HCT116 (cell line): Measurements from ENCODE around the gene SPTB. TPM values are rescaled to one million over a fixed set of nuclear protein-coding genes. Genes with fewer than 3 reads are reported as not detected.
A peak's percentile ranks its signal among the peaks of the same experiment; 100 is the strongest.

Source experiments
- ATAC-seq: fragments of 200-7000 bp; cut with Tn5 transposase; 2 replicates; pipeline ENCODE4 v1.9.1; 2020; ENCODE audit warnings: mild to moderate bottlenecking, moderate library complexity
- BruUV-seq: library from RNA; stranded (reverse); fragments of 400-500 nt; replicated peaks from 2 replicates; lab custom pipeline; 2021; lab: Mats Ljungman, UMichigan
- CTCF ChIA-PET: fragments of 300-600 bp; sonication (Branson Sonifier 250); formaldehyde crosslinking; loops from one replicate; lab custom pipeline; 2021; ENCODE audit warnings: antibody characterized with exemption; lab: Charles Lee
- POLR2A ChIA-PET: fragments of 300-600, 350-600 bp; sonication (Branson Sonifier 250); formaldehyde crosslinking; loops from one replicate; lab custom pipeline; 2021; ENCODE audit warnings: antibody characterized with exemption; lab: Charles Lee
- RAD21 ChIA-PET, 2 experiments: fragments of 300-600 bp; sonication (Branson Sonifier 250); formaldehyde crosslinking; loops; one replicate each; lab custom pipeline; 2023; ENCODE audit warnings: low total read pairs in 2 of 2; ENCODE audit not compliant: uncharacterized antibody in 2 of 2, unreplicated experiment in 2 of 2, low non-redundant PET in 1 of 2; lab: Charles Lee
- DNase-seq: peaks from one replicate; pipeline ENCODE4 v3.0.0-alpha.2; 2010; ENCODE audit warnings: low read depth, low spot score
- H2AFZ ChIP-seq: fragments of 200-600 bp; shearing (Covaris generic), sonication (generic); 2 replicates; pipeline ENCODE4 v1.6.1; 2017; ENCODE audit warnings: low read depth, mixed run types, mixed read lengths, antibody characterized with exemption, low read length; ENCODE audit not compliant: poor library complexity, severe bottlenecking
- H3K27ac ChIP-seq: 2 replicates; pipeline ENCODE4 v1.5.1; 2012; ENCODE audit warnings: low read depth, low read length
- H3K27me3 ChIP-seq: fragments of 200-600 bp; sonication (generic); 2 replicates; pipeline ENCODE4 v1.6.1; 2016; ENCODE audit warnings: mixed run types, low read length, mixed read lengths; ENCODE audit not compliant: insufficient read depth
- H3K36me3 ChIP-seq, 2 experiments: fragments of 200-500 bp in 1 of 2; fragments of 200-600 bp in 1 of 2; sonication (Bioruptor generic) in 1 of 2; sonication (generic) in 1 of 2; 2 replicates each; pipeline versions ENCODE4 v1.5.1 to v1.6.1; 2014 to 2016; ENCODE audit warnings: low read length in 2 of 2, inconsistent platforms in 1 of 2, mixed read lengths in 1 of 2, mixed run types in 1 of 2; ENCODE audit not compliant: insufficient read depth in 2 of 2, control insufficient read depth in 1 of 2
- H3K4me1 ChIP-seq, 2 experiments: fragments of 200-600 bp in 1 of 2; sonication (generic) in 1 of 2; 2 replicates each; pipeline versions ENCODE4 v1.5.1 to v1.6.1; 2012 to 2017; ENCODE audit warnings: low read length in 2 of 2, inconsistent platforms in 1 of 2, mild to moderate bottlenecking in 1 of 2, mixed read lengths in 1 of 2, mixed run types in 1 of 2, moderate library complexity in 1 of 2; ENCODE audit not compliant: insufficient read depth in 2 of 2, control insufficient read depth in 1 of 2
- H3K4me2 ChIP-seq: fragments of 200-600 bp; sonication (generic); 2 replicates; pipeline ENCODE4 v1.6.1; 2017; ENCODE audit warnings: mixed run types, low read length, mixed read lengths
- H3K4me3 ChIP-seq, 2 experiments: fragments of 200-600 bp in 1 of 2; sonication (generic) in 1 of 2; replicated peaks in 1 of 2; 2 replicates each; pipeline ENCODE4 v1.5.1; 2011 to 2016; ENCODE audit warnings: low read length in 2 of 2, control low read depth in 1 of 2, low read depth in 1 of 2, mild to moderate bottlenecking in 1 of 2, mixed read lengths in 1 of 2, mixed run types in 1 of 2
- H3K79me2 ChIP-seq: fragments of 200-600 bp; sonication (generic); 2 replicates; pipeline ENCODE4 v1.6.1; 2017; ENCODE audit warnings: mild to moderate bottlenecking, mixed run types, low read length, moderate library complexity, mixed read lengths; ENCODE audit not compliant: insufficient read depth
- H3K9ac ChIP-seq: fragments of 200-600 bp; sonication (generic); 2 replicates; pipeline ENCODE4 v1.6.1; 2016; ENCODE audit warnings: low read length, mixed read lengths
- H3K9me2 ChIP-seq: fragments of 200-600 bp; sonication (generic), shearing (Covaris generic); 2 replicates; pipeline ENCODE4 v1.6.1; 2017; ENCODE audit warnings: mixed run types, mild to moderate bottlenecking, moderate library complexity; ENCODE audit not compliant: insufficient read depth
- H3K9me3 ChIP-seq, 2 experiments: fragments of 200-500 bp in 1 of 2; fragments of 200-600 bp in 1 of 2; sonication (Bioruptor generic) in 1 of 2; sonication (generic) in 1 of 2; 2 replicates each; pipeline ENCODE4 v1.6.1; 2014 to 2017; ENCODE audit warnings: low read length in 2 of 2, mixed read lengths in 2 of 2, inconsistent platforms in 1 of 2, low read depth in 1 of 2, mild to moderate bottlenecking in 1 of 2, mixed run types in 1 of 2, moderate library complexity in 1 of 2; ENCODE audit not compliant: control insufficient read depth in 1 of 2, insufficient read depth in 1 of 2
- H4K20me1 ChIP-seq: fragments of 200-600 bp; sonication (generic), shearing (Covaris generic); 2 replicates; pipeline ENCODE4 v1.6.1; 2017; ENCODE audit warnings: mixed run types, mild to moderate bottlenecking, moderate library complexity; ENCODE audit not compliant: insufficient read depth
- FOSL1 ChIP-seq: IDR thresholded peaks from 2 replicates; pipeline ENCODE4 v1.6.1; 2012; ENCODE audit warnings: low read depth
- RAD21 ChIP-seq: IDR thresholded peaks from 2 replicates; pipeline ENCODE4 v1.6.1; 2012; ENCODE audit warnings: low read depth, mild to moderate bottlenecking
- SRF ChIP-seq: IDR thresholded peaks from 2 replicates; pipeline ENCODE4 v1.6.1; 2012; ENCODE audit warnings: low read depth
- ZFX ChIP-seq: fragments of 450-650 bp; IDR thresholded peaks from 2 replicates; pipeline ENCODE4 v1.6.1; 2017
- intact Hi-C: fragments of 100-400 bp; cut with micrococcal nuclease; formaldehyde crosslinking; loops from 2 replicates; pipeline ENCODE4 v1.10.0; 2022
- total RNA-seq: library from RNA; stranded (reverse); gene quantifications from one replicate; pipeline ENCODE4 v1.2.1, GENCODE V29; 2021; ENCODE audit not compliant: unreplicated experiment
- TF ChIP-seq, protein P1 (sequence below), 3 experiments: fragments of 200-600 bp in 1 of 3; sonication (generic) in 1 of 3; IDR thresholded peaks in 2 of 3; conservative IDR thresholded peaks in 1 of 3; 2 replicates each; pipeline ENCODE4 v1.5.1; 2012 to 2017; ENCODE audit warnings: low read depth in 2 of 3, low read length in 2 of 3, antibody characterized with exemption in 1 of 3, borderline replicate concordance in 1 of 3, control low read depth in 1 of 3, mild to moderate bottlenecking in 1 of 3, mixed read lengths in 1 of 3, mixed run types in 1 of 3, moderate library complexity in 1 of 3; ENCODE audit not compliant: insufficient read depth in 1 of 3
- TF ChIP-seq, protein P2 (sequence below): IDR thresholded peaks from 2 replicates; pipeline ENCODE4 v1.6.1; 2011; ENCODE audit warnings: mild to moderate bottlenecking, low read length, moderate library complexity; ENCODE audit not compliant: insufficient replicate concordance; ENCODE audit errors: extremely low read depth

Gene SPTB
- total RNA-seq, 1 experiment from 2014 or later = 4.2 TPM

DNA sequence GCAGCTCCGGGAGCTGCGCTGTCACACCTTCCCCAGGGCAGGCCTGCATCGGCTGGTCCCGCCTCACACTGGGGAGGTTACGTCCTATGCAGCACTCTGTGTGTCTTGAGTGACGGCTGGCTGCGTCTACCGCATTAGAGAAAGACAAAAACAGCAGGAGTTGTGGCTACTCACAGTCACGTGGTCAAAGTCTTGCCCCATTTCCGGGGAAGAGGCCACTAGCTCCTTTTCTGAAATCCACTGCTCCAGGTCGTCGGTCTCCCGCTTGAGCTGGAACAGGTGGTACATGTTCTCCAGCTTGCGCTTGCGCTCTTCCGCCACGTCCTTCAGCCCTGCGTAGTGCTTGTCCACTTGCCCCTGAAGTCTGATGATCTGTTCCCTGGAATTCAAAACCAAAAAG lies 106.7 kb downstream of the SPTB start (continued):
- TF ChIP-seq SRF (no peak), FOSL1 (no peak)
- TF ChIP-seq, protein P1, sequence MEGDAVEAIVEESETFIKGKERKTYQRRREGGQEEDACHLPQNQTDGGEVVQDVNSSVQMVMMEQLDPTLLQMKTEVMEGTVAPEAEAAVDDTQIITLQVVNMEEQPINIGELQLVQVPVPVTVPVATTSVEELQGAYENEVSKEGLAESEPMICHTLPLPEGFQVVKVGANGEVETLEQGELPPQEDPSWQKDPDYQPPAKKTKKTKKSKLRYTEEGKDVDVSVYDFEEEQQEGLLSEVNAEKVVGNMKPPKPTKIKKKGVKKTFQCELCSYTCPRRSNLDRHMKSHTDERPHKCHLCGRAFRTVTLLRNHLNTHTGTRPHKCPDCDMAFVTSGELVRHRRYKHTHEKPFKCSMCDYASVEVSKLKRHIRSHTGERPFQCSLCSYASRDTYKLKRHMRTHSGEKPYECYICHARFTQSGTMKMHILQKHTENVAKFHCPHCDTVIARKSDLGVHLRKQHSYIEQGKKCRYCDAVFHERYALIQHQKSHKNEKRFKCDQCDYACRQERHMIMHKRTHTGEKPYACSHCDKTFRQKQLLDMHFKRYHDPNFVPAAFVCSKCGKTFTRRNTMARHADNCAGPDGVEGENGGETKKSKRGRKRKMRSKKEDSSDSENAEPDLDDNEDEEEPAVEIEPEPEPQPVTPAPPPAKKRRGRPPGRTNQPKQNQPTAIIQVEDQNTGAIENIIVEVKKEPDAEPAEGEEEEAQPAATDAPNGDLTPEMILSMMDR (IDR thresholded peaks at IDR 0.05 in 2 of 3, conservative IDR thresholded peaks at IDR 0.05 in 1 of 3; ENCODE audit: borderline replicate concordance in 1 of 3, insufficient read depth in 1 of 3, low read depth in 2 of 3, low read length in 2 of 3) = no peak

DNA sequence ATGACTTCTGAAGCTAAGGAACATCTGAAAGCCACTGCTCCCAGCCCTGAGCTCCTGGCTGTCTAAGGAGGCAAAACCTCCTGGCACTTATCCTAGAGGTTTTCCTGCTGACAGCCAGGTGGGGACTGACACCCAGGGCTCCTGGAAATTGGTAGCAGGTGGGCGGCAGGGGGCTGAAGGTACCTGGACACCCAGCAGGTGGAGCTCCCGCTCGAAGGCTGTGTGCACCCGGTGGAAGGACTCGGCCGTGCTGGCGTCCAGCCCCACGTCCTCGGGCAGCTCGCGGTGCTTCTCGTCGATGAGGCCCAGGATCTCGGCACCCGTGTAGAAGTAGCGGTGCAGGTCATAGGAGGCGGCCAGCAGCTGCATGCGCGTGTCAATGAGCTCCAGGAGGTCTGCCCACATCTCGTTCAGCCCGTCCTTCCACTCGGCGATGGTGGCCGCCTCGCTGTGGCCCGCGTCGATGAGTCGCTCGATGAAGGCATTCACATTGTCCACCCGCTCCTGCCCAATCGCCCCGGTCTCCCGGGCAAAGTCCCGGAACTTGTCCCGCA lies 107.2 kb downstream of the SPTB start:
- no peaks in the 10 kb centered on the region for H3K27me3 ChIP-seq
- ChIA-PET RAD21 (no interaction called here), CTCF (interaction anchor here (1.3 to 2.6 kb wide), 3 partner anchors 10 to 119 kb away, joined by 3 to 17 read pairs (median 9); no protein-coding TSS in a partner anchor), POLR2A (no interaction called here)
- H3K9me2 ChIP-seq = no peaks in the 10 kb centered on the region
- peaks cover 0 to 4% of the 10 kb centered on the region in 2 experiments; a peak in 1 of 4 replicates for H3K4me1 ChIP-seq
- no peak overlapping the region for H3K9ac ChIP-seq
- DNase-seq = no peak
- intact Hi-C loops = no loop called here
- no peaks in the 10 kb centered on the region for H4K20me1 ChIP-seq
- H3K79me2 ChIP-seq = no peaks in the 10 kb centered on the region
- no peak overlapping the region for H3K4me3 ChIP-seq
- no peak overlapping the region for H3K27ac ChIP-seq
- no peaks in the 10 kb centered on the region for H3K9me3 ChIP-seq
- TF ChIP-seq ZFX (no peak), RAD21 (peak; percentile 21; the same call in 1 of the 2 replicates), FOSL1 (no peak)
- TF ChIP-seq, protein P1 (IDR thresholded peaks at IDR 0.05 in 2 of 3, conservative IDR thresholded peaks at IDR 0.05 in 1 of 3; ENCODE audit: borderline replicate concordance in 1 of 3, insufficient read depth in 1 of 3, low read depth in 2 of 3, low read length in 2 of 3) = peak in 2 of 3 experiments; percentile 31 to 35; a peak in 3 of 6 replicates
- TF ChIP-seq, protein P2, sequence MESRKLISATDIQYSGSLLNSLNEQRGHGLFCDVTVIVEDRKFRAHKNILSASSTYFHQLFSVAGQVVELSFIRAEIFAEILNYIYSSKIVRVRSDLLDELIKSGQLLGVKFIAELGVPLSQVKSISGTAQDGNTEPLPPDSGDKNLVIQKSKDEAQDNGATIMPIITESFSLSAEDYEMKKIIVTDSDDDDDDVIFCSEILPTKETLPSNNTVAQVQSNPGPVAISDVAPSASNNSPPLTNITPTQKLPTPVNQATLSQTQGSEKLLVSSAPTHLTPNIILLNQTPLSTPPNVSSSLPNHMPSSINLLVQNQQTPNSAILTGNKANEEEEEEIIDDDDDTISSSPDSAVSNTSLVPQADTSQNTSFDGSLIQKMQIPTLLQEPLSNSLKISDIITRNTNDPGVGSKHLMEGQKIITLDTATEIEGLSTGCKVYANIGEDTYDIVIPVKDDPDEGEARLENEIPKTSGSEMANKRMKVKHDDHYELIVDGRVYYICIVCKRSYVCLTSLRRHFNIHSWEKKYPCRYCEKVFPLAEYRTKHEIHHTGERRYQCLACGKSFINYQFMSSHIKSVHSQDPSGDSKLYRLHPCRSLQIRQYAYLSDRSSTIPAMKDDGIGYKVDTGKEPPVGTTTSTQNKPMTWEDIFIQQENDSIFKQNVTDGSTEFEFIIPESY = no peak
- no peak overlapping the region for H3K4me2 ChIP-seq
- BruUV-seq = no TSS peak
- no peak overlapping the region for H2AFZ ChIP-seq
- H3K36me3 ChIP-seq = no peaks in the 10 kb centered on the region
- ATAC-seq = peak; percentile 60
